ENCODE measurements around the gene BTN1A1. TPM values are rescaled to one million over a fixed set of nuclear protein-coding genes. Genes with fewer than 3 reads are reported as not detected.

The BTN1A1 gene
- total RNA-seq, 4 donors from 2014 or later, result not detected

GRCh38 chr6:26556263-26557070 is 56.4 kb downstream of the BTN1A1 start:
- H3K27me3 ChIP-seq, result no peaks in the 10 kb centered on the region
- H3K9me3 ChIP-seq, result no peaks in the 10 kb centered on the region
- DNase-seq (no peak), ATAC-seq (no peak)
- no peak for TF ChIP-seq POLR2A (IDR thresholded peaks at IDR 0.05)
- TF ChIP-seq, protein P1, sequence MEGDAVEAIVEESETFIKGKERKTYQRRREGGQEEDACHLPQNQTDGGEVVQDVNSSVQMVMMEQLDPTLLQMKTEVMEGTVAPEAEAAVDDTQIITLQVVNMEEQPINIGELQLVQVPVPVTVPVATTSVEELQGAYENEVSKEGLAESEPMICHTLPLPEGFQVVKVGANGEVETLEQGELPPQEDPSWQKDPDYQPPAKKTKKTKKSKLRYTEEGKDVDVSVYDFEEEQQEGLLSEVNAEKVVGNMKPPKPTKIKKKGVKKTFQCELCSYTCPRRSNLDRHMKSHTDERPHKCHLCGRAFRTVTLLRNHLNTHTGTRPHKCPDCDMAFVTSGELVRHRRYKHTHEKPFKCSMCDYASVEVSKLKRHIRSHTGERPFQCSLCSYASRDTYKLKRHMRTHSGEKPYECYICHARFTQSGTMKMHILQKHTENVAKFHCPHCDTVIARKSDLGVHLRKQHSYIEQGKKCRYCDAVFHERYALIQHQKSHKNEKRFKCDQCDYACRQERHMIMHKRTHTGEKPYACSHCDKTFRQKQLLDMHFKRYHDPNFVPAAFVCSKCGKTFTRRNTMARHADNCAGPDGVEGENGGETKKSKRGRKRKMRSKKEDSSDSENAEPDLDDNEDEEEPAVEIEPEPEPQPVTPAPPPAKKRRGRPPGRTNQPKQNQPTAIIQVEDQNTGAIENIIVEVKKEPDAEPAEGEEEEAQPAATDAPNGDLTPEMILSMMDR (IDR thresholded peaks at IDR 0.05 in 4 of 5, conservative IDR thresholded peaks at IDR 0.05 in 1 of 5), result no peak
- intact Hi-C loops (cut with DNase I; ENCODE audit: low total_unique reads) (loop anchor here (5.0 to 10.0 kb wide), 2 partner anchors 41 to 918 kb away; partner anchors contain the start of genes ABT1 and ZNF184), in situ Hi-C loops (cut with MboI; ENCODE audit: low sequenced_read_pairs in 4 of 4) (no loop called here)
- H3K4me3 ChIP-seq, result no peak overlapping the region
- peak overlapping the region in 1 of 4 donors; percentile 33 for H3K27ac ChIP-seq
- H3K4me1 ChIP-seq, result peaks cover 0 to 13% of the 10 kb centered on the region in 2 donors
- no peaks in the 10 kb centered on the region for H3K36me3 ChIP-seq

Other genes with a start within 250 kb of the BTN1A1 start
- 1 to 10 TPM; 3.7 to 8.9 (median 4.4) TPM for gene BTN3A2, start 135.1 kb upstream of the BTN1A1 start, total RNA-seq
- gene BTN2A2, start 117.2 kb upstream of the BTN1A1 start, total RNA-seq, result 1 to 10 TPM; 1.1 to 4.8 (median 1.5) TPM
- gene BTN3A1, start 98.0 kb upstream of the BTN1A1 start, total RNA-seq, result 1 to 10 TPM; 2.5 to 3.5 (median 3.1) TPM
- gene BTN3A3, start 59.8 kb upstream of the BTN1A1 start, total RNA-seq, result 1 to 10 TPM; 1.8 to 2.9 (median 2.6) TPM
- 1 to 10 TPM; 6.2 to 9.7 (median 8.1) TPM for gene BTN2A1, start 42.3 kb upstream of the BTN1A1 start, total RNA-seq
- gene HMGN4, start 38.1 kb downstream of the BTN1A1 start, total RNA-seq, result 10 to 100 TPM; 20.1 to 58.7 (median 28.4) TPM
- 10 to 100 TPM in 1 of 4 donors, 1 to 10 TPM in 3; 7.1 to 13.2 (median 9.5) TPM for gene ABT1, start 96.7 kb downstream of the BTN1A1 start, total RNA-seq
- 10 to 100 TPM in 1 of 4 donors, 1 to 10 TPM in 3; 5.1 to 10.8 (median 8.7) TPM for gene ZNF322, start 159.4 kb downstream of the BTN1A1 start, total RNA-seq